Prostate gland (tissue), 2 donors: Measurements from ENCODE around the gene DLG2.

Experiments
- POLR2A ChIP-seq: fragments of 450-650 bp; IDR thresholded peaks from one replicate; pipeline ENCODE4 v1.6.1; 2016; ENCODE audit warnings: antibody characterized with exemption, mild to moderate bottlenecking
- TF ChIP-seq, protein P1 (sequence below), 4 experiments: fragments of 200-600 bp in 2 of 4; fragments of 450-650 bp in 2 of 4; sonication (generic) in 2 of 4; IDR thresholded peaks; 1 replicate in 3 of 4; 2 replicates in 1 of 4; pipeline ENCODE4 v1.5.1; 2016 to 2019; ENCODE audit warnings: antibody characterized with exemption in 4 of 4, mild to moderate bottlenecking in 2 of 4, moderate library complexity in 2 of 4

DNA sequence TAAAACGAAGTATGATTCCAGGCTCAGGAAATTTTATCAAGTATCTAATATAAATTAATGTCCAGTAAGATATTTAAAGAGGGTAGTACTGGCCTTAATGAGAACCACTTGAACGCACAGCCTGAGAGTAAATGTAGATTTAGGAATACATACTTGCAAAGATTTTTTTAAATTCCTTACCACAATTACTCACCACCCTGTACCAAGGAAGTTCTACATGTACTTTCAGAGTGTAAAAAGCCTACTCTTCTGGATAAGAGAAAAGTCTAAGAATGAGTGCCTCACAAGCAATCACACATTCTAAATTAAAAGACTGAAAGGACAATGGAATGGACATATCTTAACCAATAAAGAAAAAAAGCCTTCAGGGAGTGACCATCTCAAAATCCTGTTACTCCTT is 697.4 kb downstream of the DLG2 start:
- TF ChIP-seq, protein P1, sequence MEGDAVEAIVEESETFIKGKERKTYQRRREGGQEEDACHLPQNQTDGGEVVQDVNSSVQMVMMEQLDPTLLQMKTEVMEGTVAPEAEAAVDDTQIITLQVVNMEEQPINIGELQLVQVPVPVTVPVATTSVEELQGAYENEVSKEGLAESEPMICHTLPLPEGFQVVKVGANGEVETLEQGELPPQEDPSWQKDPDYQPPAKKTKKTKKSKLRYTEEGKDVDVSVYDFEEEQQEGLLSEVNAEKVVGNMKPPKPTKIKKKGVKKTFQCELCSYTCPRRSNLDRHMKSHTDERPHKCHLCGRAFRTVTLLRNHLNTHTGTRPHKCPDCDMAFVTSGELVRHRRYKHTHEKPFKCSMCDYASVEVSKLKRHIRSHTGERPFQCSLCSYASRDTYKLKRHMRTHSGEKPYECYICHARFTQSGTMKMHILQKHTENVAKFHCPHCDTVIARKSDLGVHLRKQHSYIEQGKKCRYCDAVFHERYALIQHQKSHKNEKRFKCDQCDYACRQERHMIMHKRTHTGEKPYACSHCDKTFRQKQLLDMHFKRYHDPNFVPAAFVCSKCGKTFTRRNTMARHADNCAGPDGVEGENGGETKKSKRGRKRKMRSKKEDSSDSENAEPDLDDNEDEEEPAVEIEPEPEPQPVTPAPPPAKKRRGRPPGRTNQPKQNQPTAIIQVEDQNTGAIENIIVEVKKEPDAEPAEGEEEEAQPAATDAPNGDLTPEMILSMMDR (IDR thresholded peaks at IDR 0.05): no peak
- TF ChIP-seq POLR2A: no peak
